NOMO-1 treated with dmso at 0.1 percent for 144 hours (cell line): ENCODE data around the gene SLC17A3.

Source experiments
- DNase-seq: peaks from one replicate; lab custom pipeline; 2025; ENCODE audit not compliant: unreplicated experiment; lab: John Stamatoyannopoulos, UW

Gene SLC17A3

DNA sequence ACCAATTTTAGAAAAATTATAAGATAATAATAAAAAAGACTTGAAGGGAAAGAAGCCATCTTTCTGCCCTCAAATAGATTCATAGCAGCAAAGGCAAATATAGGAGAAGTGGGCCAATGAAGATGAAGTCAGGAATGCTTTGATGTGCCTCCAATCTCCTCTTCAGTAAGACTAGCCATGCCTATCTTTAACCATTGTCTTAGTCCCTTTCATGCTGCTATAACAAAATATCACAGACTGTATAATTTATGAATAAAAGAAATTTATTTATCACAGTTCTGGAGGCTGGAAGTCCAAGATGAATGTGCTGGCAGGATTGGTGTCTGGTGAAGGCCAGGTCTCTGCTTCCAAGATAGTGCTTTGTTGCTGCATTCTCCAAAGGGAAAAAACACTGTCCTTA lies 18.8 kb upstream of the SLC17A3 start:
- DNase-seq, result no peak

DNA sequence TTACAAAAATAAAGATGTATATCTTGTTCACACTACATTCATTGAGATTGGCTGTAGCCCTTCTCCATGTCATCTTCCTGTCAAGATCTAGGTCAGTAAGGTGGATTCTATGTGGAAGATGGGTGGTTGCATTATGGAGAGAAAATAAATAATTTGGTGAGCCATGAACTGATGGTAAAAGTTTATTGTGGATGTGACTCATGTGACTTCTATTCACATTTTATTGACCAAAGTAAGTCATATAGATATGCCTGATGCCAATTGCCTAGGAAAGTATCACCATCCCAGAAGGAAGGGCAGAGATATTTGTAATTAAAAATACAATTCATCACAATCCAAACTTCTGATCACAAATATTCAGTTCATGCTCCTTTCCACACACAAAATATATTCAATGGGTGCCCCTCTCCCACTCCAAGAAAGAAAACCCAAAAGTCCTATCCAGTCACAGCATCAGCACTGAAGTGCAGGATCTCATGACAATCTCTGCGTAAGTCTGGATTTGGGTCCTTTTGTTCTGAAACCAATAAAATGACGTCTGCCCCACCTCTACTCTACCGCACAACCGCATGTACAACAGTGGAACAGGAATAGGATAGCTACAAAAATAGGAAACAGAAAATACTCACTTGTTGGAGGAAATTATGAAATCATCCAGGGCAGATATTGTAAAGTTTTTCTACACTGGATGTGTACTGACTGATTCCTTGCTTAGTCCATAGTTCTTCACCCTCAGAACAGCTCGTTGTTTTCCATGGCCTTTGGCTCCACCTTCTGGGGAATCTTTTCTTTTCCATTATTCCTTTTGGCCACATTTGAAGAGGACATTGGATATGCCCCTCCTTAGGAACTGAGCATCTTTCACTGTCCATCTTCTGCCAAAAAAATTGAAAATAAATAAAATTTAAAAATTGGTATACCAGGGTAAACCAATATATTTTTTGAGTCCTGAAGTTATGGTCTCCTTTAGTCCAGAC lies 16.1 kb upstream of the SLC17A3 start:
- peak; percentile 15 for DNase-seq

DNA sequence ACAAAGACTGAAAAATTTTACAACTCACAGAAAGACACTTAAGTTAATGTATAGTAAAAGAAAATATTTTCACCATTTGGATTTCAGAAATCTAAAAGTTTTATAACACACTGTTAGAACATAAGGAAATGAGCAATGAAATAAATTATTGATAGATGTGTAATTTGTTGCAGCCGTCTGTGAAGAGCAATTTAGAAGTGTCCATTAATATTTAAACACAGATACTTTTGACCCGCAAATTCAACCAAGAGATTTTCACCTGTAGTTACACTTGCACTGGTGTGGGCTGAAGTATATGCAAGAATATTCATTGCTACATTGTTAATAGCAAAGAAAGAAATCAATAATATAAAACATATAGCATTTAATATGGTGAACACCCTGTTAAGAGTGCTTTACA lies 14.6 kb upstream of the SLC17A3 start:
- DNase-seq, result no peak

DNA sequence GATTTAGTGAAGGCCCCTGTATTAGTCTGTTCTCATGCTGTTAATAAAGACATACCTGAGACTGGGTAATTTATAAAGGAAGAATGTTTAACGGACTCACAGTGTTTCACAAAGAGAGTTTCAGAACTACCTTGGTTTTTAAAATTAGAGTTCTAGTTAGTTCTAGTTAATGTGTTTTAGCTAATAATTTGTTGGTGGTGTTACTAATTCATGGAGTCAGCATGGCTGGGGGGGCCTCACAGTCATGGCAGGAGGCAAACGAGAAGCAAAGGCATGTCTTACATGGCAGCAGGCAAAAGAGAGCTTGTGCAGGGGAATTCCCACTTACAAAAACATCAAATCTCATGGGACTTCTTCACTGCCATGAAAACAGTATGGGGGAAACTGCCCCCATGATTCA lies 12.0 kb upstream of the SLC17A3 start:
- no peak for DNase-seq

DNA sequence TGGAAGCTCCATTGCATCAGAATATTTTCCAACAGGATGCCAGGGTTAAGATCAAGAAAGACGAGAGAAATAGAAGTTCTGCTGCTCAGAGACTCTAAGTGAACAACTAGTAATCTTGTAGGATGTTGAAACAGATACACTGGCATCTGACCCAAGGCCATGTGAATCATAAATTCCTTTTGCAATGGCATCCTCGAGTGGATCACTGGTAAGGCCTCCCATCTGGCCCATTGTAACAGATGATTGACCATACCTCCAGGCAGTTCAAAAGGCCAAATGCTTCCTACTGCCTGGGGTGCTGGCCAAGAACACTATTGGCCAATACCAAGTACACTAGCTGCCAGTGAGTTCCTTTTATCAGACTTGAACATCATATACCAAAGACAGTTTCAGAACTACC lies 9.9 kb upstream of the SLC17A3 start:
- DNase-seq, result no peak

DNA sequence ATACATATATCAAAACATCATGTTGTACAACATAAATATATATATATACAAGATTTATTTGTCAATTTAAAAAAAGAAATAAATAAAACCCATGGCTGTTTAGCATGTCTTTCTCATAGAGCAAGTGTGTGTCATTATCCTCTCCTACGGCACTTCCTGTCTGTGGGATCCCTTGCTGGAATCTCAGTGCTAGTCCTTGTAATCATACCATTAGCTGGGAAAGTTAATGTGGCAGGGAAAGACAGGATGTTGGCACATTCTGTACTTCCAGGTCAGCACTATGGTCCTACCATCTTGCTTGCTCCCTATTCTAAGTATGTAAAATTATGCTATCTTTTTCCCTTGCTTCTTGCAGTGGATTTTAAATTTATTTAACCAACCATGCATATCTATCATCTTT lies 9.5 kb upstream of the SLC17A3 start:
- no peak for DNase-seq

DNA sequence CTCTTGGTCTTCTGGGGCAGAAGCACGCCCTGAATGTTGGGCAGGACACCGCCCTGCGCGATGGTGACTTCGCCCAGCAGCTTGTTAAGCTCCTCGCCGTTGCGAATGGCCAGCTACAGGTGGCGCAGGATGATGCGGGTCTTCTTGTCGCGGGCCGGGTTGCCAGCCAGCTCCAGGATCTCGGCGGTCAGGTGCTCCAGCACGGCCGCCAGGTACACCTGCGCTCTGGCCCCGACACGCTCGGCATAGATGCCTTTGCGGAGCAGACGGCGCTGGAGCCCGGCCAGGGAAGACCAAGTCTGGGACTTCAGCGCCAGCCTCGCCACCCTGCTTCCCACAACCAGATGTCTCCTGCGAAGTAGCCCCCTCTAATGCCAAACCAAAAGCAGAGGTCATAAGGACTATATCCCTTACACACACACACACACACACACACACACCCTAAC lies 8.0 kb upstream of the SLC17A3 start:
- DNase-seq, result peak; percentile 16

DNA sequence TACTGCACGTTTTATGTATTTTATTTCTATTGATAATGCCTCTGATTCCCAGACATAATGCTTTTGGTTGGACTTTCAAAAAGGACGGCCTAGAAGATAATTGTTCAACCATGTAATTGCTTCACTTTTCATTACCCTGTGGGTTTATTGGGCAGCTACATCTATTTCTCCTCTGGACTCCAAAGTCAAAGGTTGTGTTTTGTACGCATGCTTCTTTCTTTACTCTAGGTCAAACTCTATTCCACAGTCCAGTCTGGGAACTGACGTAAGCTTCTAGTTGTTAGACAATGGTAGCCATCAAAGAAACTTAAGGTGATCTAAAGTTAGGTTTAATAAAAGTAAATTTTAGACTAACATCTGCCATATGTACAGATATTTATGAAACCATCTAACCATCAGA lies 6.6 kb upstream of the SLC17A3 start:
- DNase-seq, result no peak

DNA sequence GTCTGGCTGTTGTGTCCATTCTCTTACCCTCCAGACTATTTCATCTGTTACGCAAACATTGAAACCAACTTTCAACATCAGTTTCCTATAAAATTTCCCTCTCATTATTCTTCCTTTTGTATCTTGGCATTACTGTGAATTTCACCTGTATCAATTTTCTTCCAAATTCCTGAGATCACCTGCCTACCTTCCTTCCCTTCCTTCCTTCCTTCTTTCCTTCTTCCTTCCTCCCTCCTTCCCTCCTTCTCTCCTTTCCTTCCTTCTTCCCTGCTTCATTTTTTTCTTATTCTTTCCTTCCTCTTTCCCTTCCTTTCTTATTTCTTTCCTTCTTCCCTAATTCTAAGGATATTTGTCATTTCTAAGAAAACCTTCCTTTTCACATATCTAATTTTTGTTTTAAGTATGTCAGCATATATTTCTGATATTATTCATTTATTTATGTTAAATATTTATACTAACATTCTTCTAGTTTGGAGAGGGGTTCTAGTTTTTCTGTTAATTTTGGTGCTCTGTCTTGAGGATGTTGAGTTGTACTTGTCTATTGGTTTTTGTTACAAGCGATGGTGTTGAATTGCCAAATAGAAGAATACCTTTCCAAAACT lies 4.8 kb upstream of the SLC17A3 start:
- DNase-seq, result no peak

DNA sequence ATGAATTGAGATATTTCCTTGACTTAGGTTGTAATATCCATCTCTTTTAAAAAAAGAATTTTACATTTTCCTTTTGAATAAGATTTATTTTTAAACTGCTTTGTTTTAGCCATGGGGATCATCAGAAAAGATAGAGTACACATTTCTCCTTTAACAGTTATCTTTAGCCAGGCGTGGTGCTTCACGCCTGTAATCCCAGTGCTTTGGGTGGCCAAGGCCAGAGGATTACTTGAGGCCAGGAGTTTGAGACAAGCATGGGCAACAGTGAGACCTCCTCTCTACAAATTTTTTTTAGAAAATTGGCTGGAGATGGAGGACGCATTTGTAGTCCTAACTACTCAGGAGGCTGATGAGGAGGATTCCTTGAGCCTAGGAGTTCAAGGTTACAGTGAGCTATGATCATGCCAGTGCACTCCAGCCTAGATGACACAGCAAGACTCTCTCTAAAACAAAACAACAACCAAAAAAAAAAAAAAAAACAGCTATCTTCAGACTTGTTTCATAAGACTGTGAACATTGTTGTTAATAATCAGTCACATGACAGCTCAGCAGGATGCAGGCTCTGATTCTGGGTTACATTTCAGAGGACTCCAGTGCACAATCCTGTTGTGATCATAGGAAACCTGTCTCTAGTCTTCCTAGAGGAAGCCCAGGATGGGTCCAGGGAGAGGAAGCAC lies 2.0 kb upstream of the SLC17A3 start:
- no peak for DNase-seq

DNA sequence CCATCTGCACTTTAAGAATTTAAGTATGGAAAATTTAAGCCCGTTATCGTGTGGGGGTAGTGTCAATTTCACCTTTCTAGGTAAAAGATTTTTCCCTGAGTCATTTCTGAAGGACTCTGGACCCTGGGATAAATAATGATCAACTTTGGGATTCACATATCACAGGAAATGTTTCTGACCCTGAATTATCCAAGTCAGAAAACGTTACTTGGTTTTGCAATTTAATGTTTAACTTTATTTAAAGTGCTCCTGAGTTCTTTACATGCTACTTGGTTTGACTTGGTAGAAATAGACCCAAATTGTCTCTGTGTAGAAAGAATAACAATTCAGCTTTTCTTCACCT lies 1.5 kb upstream of the SLC17A3 start:
- DNase-seq, result no peak

DNA sequence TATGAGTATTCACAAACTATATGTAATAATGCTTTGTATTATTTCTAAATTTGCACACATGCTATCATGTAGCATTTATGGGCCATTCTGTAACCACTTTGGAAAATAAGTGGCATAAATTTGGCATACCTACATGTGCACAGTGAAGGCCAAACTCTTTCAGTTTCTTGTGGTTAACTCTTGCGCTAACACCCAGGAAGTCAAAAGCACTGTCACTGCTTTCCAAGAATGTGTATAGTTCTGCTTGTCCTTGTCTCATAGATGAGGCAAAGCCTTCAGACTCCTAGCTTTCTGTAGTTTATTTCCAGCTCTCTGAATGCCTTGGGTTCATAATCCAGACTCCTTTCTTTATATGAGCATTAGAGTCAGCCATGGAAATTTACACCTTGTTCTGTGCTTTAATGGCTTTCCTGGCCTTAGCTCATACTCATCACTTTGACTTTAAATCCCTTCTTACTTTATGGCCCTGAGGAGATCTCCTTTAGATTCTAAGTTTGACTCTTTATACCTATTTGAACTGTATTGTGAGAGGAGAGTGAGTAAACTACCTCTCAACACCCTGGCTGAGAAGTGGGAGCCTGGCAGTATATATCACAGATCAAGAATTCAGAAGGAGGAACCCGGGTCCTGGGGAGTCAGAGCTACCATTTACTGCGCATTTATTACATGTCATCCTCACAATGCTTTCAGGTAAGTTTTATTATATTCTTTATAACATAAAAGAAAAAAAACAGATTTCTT lies 949 bp upstream of the SLC17A3 start:
- no peak for DNase-seq

DNA sequence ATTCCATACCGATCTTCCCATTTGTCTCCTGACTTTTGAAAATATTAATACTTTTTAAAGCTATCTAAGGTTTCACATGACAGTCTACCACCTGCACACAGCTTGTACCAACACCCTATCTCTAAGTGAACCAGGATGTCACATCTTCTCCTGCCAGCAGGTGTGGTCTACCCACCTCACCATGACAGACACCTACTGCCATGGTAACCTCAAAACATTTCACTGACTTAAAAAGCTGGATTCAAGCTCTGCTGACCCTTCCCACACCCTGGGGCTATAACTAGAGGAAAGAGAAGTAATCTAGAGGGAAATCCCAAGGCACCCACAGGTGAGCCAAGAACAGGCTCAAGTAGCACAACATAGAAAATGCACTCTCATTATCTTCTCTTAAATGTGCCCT lies 1.2 kb downstream of the SLC17A3 start:
- DNase-seq, result no peak

DNA sequence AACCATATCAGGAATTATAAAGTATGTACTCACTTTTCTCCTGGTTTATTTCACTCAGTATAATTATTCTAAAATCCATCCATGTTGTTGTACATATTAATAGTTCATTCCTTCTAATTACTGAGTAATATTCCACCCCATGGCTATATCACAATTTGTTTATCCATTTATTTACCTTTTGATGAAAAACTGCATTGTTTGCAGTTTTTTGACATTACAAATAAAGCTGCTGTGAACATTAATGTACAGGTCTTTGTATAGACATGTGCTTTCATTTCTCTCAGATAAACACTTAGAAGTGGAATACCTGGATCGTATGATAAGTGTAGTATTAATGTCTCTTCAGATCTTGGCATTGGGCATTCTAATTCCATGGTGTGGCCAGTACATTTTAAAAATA lies 4.2 kb downstream of the SLC17A3 start:
- DNase-seq, result no peak

DNA sequence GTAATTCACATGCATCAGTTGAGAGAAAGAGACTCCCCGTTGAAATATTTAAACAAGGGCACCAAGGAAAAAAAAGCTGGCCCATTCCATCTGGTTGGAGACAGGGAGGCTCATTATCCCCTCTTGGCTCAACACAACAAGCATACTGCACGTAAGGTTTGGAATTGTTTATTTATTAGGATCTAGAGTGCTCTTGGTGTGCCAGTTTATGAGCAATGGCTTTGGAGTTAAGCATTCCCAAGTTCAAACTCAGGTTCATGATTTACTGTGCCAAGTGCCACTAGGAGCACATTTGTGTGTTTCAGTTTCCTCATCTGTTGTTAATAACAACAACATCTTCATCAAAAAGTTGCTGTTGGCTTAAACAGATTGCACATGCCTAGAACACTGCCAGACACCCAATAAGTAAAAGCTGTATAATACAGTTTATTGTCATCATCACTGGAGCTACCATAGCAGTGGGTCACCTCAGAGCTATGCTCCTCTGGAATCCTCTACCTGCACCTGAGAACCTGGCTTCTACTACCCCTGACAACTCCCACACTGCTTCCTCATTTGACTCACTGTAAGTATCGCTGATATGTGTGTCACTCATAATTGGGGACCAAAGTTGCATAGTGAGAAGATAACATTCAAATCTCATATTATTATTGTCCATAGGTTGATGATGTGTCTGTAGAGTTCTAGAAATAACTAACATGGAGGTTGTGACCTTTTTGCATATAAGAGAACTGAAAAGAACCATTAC lies 5.4 kb downstream of the SLC17A3 start:
- no peak for DNase-seq

DNA sequence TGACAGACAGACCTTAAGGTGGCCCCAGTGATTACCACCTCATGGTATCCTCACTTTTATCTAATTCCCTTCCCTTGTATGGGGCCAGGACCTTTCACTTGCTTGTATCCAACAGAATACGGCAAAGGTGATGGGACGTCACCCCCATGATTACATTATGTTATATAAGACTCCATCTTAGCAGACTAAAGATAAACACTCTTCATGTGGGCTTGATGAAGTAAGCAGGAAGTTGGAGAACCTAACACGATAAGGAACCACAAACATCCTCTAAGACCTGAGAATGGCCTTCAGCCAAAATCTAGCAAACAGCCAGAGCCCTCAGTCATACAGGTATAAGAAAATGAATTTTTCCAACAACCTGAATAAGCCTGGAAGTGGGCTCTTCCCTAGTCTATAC lies 8.0 kb downstream of the SLC17A3 start:
- no peak for DNase-seq

DNA sequence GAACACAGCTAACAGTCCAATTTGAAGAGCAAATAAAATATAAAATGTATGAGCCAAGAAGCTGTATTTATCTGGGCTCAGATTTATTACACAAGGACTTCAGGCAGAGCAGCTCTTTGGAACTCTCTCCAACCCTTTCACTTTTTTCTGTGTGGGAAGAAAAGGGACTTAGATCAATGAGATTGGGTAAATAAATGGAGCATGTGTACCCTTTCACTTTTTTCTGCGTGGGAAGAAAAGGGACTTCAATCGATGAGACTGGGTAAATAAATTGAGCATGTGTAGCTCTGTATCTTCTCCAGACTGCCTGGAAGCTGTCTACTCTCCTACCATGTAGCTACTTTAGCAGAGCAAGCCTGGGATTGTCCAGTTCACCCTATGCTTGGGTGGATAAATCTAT lies 10.7 kb downstream of the SLC17A3 start:
- DNase-seq, result no peak

DNA sequence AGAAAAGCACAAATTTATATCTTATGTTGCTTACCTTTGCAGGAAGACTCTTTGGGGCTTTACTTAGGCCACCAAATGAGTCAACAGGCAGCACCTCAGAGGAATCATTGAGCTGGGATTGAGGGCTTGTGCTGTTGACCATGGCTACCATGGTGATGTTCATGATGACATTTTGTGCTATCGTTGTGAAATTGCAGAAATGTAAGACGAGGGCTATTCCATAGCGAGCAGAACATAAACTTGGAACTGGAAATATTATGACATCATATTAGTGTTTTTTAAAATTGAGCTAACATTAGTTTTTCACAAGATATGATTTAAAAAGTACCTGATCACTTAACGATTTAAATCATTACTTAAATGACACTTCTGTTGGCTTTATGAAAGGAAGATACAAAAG lies 11.8 kb downstream of the SLC17A3 start:
- DNase-seq, result no peak

DNA sequence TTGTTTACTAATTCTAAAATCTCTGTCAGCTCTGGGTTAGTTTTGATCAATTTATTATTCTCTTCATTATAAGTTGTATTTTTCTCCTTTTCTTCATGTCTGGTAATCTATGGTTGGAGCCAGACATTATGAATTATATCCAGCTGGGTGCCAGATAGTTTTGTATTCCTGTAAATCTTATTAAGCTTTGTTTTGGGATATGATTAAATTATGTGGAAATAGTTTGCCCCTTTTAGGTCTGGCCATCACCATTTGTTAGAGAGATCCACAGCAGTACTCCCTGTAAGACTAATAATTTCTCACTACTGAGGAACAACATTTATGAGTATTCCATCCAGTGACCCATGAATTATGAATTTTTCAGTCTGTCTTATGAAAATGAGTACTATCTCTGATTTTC lies 21.3 kb downstream of the SLC17A3 start:
- no peak for DNase-seq

DNA sequence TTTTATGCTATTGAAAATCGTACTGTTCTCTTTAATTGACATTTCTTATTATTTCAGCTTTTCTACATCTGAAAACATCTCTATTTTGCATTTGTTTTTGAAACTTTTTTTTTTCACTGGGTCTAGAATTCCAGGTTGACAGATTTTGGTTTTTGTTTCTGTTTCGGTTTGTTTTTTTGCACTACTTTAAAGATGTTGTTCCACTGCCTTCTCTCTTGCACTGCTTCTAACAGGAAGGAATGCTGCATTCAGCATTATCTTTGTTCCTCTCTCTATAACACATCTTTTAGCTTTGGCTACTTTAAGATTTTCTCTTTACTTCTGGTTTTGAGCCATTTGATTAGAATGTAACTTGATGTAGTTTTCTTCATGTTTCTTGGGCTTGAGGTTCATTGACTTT lies 22.1 kb downstream of the SLC17A3 start:
- DNase-seq, result no peak

DNA sequence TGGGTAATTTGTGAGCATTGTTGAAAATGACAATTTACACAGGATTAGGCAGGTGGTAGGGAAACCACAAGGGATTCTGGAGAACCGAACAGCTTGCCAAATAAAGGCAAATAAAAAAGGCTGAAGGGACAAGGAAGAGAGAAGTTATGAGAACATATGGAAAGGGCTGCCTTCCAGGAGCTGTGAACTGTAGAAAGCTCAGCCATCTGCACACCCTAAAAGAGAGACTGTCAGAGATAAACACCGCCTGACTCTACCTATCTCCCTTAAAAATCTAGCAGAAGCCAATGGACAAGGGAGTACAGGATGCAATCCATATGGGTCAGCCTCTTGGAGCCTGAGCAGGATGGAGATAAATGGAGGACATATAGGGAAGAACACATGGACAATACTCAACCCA lies 29.5 kb downstream of the SLC17A3 start:
- DNase-seq, result no peak
